Stimulated activated CD8-positive, alpha-beta memory T cell treated with anti-CD3 and anti-CD28 coated beads, Interleukin-7, amount 100 ng/mL, for 4 hours (primary cell): ENCODE measurements around the gene PLA2G4D.

ENCODE experiments used
- DNase-seq, 2 donors: peaks; one replicate each; pipeline ENCODE4 v3.0.0-alpha.2; 2020; ENCODE audit warnings: low read depth in 2 of 2

PLA2G4D gene, protein sequence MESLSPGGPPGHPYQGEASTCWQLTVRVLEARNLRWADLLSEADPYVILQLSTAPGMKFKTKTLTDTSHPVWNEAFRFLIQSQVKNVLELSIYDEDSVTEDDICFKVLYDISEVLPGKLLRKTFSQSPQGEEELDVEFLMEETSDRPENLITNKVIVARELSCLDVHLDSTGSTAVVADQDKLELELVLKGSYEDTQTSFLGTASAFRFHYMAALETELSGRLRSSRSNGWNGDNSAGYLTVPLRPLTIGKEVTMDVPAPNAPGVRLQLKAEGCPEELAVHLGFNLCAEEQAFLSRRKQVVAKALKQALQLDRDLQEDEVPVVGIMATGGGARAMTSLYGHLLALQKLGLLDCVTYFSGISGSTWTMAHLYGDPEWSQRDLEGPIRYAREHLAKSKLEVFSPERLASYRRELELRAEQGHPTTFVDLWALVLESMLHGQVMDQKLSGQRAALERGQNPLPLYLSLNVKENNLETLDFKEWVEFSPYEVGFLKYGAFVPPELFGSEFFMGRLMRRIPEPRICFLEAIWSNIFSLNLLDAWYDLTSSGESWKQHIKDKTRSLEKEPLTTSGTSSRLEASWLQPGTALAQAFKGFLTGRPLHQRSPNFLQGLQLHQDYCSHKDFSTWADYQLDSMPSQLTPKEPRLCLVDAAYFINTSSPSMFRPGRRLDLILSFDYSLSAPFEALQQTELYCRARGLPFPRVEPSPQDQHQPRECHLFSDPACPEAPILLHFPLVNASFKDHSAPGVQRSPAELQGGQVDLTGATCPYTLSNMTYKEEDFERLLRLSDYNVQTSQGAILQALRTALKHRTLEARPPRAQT

DNA sequence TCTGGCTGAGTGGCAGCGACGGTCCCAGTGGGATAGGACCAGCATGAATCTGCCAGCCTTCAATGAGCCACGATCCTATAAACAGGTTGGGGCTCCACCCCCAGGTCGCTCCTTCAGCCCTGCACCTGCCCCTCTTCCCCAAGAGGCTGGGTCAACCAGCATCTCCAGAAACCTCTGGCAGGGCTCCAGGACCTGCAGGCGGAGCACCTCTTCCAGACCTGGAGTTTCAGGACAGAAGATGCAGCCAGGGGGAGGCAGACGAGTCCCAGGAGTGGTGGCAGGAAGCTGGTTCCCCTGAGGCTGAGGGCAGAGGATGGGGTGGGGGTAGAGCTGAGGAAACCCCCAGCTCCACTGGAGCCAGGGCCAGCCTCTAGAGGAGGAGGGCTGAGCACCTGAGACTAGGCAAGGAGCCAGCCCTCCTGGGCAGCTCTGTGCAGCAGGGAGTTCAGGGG, at the start of gene PLA2G4D:
Gene PLA2G4D (minus strand): TSS at position 51 of the 452 bp plus-strand sequence. CDS start 103 bp downstream, outside the sequence.
- DNase-seq: no peak

DNA sequence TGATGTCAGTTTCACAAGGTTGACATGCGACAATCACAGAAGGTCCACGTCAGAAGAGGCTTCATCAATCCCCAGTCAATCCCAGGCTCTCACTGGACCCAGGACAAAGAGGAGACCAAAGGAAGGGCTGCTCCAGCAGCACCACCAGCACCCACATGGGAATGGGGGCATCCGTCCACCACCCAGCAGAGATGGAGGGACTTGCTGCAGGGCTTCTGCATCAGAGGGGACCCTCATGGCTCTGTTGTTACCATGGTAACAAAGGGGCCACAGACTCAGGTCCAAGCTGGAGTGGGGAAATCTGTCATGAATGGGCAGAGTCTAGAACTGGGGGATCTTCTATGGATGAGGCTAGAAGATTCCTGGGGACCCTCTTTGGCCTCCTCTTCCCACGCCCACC, 49.0 kb upstream of the PLA2G4D start:
- DNase-seq: no peak

DNA sequence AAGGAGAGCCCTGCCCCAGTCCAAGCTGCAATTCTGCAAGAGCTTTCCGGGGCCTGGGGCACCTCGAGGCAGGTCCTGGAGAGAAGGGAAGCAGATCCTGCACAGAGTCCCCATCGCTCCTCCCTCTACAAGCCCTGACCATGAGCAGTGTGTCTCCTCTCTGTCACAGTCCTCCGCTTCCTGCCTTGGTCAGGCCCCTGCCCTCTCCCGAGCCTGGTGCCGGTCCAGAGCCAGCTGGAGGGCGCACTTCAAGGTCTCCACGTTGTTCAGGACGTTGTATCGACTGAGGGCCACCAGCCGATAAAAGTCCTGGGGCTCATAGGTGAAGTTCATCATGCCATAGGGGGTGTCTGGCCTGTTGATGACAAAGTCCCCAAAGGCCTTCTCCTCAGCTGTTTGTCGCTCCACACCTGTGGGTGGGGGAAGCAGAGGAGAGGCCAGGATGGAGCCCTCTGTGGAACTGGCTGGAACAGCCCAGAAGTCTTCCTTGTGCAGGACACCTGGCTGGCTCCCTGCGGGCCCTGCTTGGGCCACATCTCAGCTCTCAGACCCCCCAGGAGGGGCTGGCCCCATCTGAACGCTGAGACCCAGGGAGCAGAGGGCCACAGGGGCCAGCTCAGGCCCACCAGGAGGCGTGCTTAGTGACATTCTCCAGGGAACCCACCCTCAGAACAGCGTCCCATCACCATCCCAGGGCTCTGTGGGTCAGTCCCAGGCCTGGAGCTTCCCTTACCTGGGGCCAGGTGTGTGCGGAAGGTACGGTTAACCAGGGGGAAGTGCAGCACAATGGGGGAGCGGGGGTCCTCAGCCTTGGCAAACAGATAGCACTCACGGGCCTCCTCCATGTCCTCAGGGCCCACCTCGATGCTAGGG, 47.7 kb upstream of the PLA2G4D start:
- DNase-seq: no peak

DNA sequence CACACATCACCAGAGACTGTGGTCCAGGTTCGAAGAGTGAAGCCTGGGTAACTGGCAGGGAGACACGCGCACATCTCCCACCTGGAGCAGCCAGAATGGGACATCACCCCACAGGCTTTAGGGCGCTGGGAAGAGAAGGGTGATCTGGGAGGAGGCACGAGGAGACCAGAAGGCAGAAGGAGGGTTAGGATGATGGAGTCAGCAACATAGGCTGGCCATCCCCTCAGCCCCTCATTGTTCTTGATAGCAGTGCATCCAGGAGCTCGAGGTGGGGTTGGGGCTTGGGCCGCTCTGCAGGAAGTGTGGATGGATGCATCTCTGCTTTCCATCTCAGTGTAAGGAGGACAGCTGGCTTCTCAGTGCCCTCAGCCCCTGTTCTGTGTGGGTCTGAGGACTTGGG, 46.9 kb upstream of the PLA2G4D start:
- DNase-seq: no peak

DNA sequence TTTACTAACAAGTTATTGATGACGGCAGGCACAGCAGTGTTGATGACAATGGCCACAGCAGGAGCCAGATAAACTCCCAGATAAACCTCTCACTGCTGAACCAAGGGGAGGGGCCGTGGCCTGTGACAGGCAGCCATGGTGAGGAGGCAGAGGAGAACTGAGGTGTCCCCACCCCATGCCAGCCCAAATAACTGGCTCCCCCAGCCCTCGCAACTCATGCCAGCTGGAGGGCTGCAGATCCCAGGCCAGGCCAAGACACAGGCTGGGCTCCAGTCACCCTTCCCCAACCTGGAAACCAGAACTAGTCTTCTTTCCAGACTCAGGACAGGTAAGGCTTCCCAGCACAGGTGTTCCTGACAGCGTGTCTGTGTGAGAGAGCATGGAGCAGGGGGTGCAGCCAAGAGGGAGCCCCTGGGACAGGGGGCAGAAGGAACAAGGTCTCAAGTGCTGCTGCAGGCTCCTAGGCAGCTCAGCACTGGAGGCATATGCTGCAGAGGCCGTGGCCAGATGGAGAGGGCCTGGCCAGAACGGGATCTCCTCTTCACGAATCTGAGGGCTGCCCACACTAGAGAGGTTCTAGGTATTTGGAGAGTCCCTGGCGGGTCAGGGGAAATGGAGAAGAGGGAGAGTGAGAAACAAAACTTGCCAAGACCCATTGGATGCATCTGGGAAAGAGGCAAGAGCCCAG, 46.2 kb upstream of the PLA2G4D start:
- no peak for DNase-seq

DNA sequence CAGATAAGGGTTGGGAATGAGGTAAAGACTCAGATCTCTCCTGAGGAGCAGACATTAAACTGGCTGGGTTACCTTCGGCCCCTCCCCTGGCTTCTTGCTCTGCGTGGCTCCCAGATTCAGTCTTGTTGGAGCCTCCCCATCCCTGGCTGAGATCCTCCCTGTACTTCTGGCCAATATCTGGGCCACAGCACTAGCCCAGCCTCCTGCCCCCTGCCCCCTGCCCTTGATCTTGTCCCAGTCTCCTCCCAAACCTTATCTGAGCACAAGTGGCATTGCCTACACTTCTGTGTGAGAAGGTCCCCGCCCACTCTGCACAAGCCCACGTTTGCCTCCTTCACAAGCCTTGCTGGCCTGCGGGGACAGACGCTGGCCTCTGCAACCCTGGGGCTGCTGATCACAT, 45.2 kb upstream of the PLA2G4D start:
- no peak for DNase-seq

DNA sequence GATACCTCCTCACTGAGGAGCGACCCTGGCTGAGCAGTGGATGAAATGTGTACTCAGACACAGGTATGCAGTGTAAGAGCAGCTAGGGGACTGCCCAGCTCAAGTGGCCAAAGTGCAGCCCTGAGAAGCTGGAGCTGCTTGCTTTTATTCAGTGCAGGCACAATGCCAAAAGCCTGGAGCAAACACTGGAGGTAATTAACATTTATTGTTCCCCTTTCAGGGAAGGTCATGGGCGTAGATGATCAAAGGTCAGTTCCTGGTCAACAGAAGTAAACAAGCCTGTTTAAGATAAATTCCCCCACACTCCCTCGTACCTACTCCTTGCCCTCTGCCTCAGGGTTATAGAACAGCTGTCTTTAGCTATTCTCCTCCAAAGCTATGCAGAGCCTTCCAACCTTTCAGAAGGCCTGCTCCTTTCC, 44.6 kb upstream of the PLA2G4D start:
- DNase-seq: no peak

DNA sequence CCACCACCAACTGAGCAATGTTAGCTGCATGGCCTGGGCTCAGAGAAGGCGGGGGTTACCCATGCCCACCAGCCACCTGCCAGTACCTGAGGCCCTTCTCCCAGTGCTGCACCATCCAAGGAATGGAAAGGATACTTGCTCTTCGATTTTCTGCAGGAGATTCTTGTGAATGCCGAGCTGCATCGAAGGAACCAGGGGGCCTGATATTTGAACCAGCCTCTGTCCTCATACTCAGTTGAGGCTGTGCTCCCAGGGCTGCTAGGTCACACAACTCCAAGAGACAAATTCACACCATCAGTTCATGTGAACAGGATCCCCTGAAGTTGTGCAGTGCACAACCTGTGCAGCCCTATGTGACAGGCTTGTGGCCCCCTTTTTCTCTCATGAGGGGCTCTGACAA, 44.0 kb upstream of the PLA2G4D start:
- DNase-seq: no peak

DNA sequence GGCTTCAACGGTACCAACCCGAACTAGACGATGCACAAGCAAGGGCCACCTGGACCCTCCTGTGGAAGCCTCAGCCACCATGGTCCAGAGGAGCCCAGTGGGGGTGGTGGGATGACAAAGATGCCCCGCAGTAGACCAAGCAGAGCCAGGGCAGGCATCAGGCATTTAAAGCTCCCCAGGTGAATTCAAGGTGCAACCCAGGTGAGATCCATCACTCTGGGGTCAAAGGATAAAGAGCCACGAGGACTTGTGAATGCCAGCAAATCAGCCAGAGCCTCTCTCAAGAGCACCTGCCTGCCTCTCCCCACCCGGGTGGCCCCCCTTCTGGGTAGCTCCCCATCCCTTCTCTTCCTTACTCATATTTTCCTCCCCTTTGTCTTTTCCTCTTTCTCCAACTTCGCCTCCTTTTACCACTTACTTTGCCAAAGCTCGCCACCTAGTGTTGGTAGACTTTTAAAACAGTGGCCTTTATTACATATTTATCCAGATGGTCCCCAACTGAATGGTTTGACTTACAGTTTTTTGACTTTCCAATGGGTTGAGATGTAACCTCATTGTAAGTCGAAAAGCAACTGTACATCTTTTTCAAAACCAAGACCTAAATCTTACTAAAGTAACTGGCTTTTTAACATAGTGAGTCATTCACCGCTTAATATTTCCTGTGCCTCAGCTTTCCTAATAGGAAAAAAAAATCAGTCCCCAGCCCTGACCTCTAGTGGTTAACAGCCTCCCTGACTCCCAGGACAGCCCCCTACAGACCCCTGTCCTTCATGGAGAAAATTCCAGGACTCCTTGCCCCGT, 43.3 kb upstream of the PLA2G4D start:
- no peak for DNase-seq

DNA sequence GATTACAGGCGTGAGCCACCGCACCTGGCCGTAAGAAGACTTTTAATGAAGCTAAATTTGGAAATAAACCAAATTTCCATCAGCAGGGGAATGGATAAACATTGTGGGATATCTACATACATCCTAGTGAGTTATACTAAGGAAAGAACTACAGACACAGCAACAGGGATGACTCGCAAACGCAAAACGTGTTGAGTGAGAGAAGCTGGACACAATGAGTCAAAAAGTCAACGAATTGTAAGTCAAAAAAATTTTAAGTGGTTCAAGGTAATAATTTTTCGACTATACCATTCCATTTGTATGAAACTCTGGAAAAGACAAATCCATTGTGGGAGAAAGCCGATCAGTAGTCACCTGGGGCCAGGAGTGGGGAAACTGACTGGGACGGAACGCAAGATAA, 42.2 kb upstream of the PLA2G4D start:
- no peak for DNase-seq

DNA sequence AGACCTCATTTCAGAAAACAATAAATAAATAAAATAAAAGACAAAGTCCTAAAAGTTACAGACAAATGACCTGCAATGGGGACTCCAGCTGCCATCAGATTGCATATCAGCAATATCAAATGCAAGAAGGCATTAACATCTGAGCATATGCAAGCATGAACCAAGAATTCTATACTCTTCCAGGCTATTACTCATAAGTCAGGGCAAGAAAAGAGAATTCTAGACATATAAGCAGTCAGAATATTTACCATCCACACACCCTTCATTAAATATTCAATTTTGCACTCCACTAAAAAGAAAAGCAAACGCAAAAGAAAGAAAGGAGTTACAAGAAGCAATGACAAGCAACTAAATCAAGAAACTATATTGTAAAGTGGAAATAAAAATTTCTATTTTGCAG, 41.0 kb upstream of the PLA2G4D start:
- DNase-seq: no peak

DNA sequence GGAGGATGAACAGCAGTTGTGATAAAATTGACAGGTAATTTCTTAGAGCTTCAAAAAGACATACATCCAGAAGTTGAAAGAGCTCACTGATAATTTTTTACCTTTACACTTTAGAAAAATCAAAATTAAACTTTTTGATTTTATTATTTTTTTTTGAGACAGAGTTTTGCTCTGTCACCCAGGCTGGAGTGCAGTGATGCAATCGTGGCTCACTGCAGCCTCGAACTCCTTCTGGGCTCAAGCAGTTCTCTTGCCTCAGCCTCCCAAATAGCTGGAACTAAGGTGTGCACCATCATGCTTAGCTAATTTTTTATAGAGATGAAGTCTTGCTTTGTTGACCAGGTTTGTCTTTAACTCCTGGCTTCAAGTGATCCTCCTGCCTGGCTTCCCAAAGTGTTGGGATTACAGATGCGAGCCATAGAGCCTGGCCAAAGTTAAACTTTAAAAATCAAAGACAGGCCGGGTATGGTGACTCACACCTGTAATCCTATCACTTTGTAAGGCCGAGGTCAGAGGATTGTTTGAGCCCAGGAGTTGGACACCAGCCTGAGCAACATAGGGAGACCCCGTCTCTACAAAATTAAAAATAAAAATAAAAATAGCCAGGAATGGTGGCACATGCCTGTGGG, 40.4 kb upstream of the PLA2G4D start:
- no peak for DNase-seq

DNA sequence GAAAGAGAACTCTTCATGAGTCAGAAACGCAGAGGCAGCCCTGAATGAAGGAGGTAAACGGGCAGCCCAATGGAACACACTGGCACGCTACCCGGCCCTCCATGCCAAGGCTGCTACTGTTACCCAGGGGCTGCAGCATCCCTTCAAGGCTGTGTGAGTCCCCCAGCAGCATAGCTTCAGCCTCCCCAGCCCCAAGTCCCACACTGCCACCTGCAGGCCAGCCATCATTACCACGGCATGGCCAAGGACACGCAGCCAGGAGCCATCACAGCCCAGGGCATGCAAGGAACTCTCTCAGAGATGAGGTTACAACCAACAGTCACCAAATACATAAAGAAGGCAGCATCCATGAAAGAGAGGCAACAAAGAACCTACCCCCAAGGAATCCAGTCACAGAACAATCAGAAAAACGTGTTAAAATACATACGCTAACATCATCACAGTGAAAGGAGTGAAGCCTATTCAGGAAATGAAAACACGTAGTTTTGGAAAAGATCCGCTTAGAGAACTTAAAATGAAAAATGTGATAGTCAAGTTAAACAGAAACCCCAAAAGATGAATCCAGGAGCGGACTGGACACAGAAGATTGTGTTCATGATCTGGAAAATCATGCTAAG, 39.6 kb upstream of the PLA2G4D start:
- peak; percentile 10 to 12 for DNase-seq

DNA sequence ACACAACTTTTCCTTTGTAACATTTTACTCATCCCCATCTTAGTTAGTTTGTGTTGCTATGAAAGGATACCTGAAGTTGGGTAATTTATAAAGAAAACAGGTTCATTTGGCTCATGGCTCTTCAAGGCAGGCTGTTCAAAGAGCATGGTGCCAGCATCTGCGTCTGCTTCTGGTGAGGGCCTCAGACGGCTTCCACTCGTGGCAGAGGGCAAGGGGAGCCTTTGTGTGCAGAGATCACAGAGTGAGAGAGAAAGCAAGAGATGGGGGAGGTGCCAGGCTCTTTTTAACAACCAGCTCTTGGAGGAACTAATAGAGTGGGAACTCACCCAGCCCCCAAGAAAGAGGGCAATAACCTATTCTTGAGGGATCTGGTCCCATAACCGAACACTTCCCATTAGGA, 39.0 kb upstream of the PLA2G4D start:
- no peak for DNase-seq

DNA sequence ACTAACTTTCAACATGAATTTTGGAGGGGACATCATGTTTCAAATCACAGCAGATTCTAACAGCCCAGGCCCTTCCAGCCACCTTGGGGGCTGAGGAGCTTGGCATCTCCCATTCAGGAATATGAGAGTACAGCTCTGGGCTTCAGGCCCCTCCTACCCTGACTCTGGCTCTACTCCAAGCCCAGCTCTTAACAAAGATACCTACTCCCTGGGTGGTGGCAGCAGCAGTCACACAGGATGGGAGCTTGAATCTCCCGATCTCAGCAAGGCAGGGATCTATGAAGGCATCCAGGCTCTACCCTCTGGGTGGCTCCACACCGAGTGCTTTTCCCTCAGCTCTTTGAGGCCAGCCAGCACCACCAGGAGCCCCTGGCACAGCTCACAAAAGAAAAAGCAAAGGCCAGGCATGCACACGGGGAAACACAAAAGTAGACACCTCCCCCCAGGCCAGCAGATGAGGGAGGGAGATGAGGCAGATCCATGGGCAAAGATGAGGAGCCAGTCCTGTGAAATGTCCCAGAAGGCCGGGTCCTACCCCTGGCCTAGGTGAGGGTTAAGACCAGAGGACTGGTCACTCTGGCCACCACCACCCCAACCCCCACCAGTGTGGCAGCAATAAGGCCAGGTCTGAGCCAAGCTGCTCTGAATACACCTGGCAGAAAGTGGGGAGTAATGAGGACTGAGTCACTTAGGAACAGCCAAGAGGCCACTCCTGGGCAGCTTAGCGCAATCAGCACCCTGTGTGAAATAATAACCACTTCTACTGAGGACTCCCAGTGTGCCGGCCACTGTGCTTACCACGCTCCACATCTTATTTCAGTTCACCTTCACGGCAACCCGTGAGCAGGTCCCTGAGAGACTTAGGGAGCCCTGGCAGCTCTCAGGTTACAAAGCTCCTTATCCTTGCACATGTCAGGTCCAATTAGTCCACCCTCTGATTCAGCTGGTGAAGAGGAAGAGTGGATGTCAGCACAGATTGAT, 37.8 kb upstream of the PLA2G4D start:
- DNase-seq: no peak

DNA sequence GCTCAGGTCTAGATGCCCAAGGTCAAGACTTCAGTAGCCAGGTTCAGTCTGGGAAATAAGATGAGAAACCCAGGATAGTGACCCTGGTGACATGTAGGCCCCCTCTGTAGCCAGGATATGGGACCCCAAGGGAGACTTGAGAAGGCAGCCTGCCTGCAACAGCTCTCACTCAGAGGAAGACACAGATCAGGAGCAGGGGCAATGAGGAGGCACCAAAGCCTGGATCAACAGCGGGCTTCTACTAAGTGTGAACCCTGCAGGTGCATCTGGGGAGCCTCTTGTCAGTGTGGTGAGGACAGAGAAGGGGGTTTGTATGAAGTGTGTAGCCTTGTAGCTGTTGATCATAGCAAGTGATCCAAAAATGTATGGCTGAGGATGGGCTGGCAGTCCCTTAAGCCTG, 36.6 kb upstream of the PLA2G4D start:
- DNase-seq: no peak

DNA sequence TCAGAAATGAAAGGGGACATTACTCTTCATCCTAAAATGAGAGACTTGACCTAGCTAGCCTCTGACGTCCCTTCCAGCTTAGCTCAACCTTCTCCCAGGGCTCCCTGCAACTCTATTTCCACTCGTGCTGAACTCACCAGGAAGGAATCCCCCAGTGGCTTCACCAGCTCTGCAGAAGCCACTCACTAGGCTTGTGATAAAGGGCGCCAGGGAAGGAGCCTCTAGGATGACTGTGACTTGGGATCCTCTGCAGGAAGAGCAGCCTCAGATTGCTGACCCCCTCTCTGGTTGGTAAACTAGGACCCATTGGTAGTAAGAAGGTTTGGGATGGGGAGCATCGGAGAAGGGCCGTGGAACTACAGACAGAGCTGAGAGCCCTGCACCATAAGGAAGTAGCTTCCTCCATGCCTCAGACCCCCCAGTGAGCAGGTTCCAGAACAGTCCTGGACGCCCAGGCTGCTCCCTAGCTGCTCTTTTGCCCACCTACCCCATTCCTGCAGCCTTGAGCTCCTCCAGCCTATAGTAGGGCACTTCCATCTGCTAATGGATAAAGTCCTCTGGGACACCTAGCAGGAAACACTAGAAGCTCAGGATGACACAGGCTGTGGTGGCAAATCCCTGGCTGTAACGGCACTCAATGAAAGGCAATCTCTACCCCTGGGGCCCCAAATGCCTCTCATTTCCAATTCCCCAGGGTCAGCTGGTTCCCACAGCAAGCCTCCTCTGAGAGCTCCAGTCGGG, 36.1 kb upstream of the PLA2G4D start:
- no peak for DNase-seq

DNA sequence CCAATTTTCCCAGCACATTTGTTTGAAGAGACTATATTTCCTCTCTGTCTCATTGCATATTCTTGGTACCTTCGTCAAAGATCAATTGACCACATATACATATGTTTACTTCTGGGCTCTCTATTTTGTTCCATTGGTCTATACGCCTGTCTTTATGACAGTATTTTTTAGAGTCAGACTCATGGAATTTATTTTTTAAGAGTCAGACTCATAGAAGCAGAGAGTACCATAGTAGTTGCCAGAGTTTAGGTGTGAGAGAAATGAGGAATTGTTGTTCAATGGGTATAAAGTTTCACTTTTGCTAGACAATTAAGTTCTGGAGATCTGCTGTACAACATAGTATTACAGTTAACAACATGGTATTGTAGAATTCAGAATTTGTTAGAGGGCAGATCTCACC, 35.0 kb upstream of the PLA2G4D start:
- DNase-seq: no peak
